ENCODE results near the gene NPIPB2.
"Not testable (repeated sequence)": the region's sequence is repeated elsewhere in the genome, so short reads cannot be mapped to it uniquely, and the experiment has no call there.

- TF ChIP-seq, protein P1, sequence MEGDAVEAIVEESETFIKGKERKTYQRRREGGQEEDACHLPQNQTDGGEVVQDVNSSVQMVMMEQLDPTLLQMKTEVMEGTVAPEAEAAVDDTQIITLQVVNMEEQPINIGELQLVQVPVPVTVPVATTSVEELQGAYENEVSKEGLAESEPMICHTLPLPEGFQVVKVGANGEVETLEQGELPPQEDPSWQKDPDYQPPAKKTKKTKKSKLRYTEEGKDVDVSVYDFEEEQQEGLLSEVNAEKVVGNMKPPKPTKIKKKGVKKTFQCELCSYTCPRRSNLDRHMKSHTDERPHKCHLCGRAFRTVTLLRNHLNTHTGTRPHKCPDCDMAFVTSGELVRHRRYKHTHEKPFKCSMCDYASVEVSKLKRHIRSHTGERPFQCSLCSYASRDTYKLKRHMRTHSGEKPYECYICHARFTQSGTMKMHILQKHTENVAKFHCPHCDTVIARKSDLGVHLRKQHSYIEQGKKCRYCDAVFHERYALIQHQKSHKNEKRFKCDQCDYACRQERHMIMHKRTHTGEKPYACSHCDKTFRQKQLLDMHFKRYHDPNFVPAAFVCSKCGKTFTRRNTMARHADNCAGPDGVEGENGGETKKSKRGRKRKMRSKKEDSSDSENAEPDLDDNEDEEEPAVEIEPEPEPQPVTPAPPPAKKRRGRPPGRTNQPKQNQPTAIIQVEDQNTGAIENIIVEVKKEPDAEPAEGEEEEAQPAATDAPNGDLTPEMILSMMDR (conservative IDR thresholded peaks at IDR 0.05; ENCODE audit: low read depth, low read length): not testable (repeated sequence)
- not testable (repeated sequence) for TF ChIP-seq EZH2 (IDR thresholded peaks at IDR 0.05; ENCODE audit: low read length, unreplicated experiment); EZH2phosphoT487 (IDR thresholded peaks at IDR 0.05; ENCODE audit: borderline replicate concordance, low read length)
Observed at GRCh38 chr16:11953576-11953975, 11.7 kb upstream of the NPIPB2 start.

All from PC-3 (cell line).